HUES48 (cell line): ENCODE results near the gene STPG3.

Experiments used
- H3K27ac ChIP-seq: one replicate; pipeline ENCODE4 v1.7.0; 2013; ENCODE audit warnings: low read depth, low read length, inconsistent platforms
- H3K27me3 ChIP-seq: 2 replicates; pipeline ENCODE4 v1.6.1; 2013; ENCODE audit warnings: mild to moderate bottlenecking, low read length; ENCODE audit not compliant: control insufficient read depth, insufficient read depth
- H3K36me3 ChIP-seq: 2 replicates; pipeline ENCODE4 v1.6.1; 2013; ENCODE audit warnings: low read length; ENCODE audit not compliant: control insufficient read depth, insufficient read depth
- H3K4me1 ChIP-seq: 2 replicates; pipeline ENCODE4 v1.6.1; 2013; ENCODE audit warnings: mild to moderate bottlenecking, low read length; ENCODE audit not compliant: control insufficient read depth, insufficient read depth
- H3K4me3 ChIP-seq: 2 replicates; pipeline ENCODE4 v1.5.1; 2013; ENCODE audit warnings: mild to moderate bottlenecking, low read depth, low read length
- H3K9ac ChIP-seq: 2 replicates; pipeline ENCODE4 v1.6.1; 2013; ENCODE audit warnings: mild to moderate bottlenecking, low read depth, low read length, moderate library complexity
- H3K9me3 ChIP-seq: 2 replicates; pipeline ENCODE4 v1.6.1; 2013; ENCODE audit warnings: low read length; ENCODE audit not compliant: control insufficient read depth, insufficient read depth

STPG3 gene

GRCh38 chr9:137216188-137216965 is 34.7 kb upstream of the STPG3 start:
- Histone ChIP-seq H3K27ac (no peak overlapping the region), H3K9ac (no peak overlapping the region), H3K27me3 (no peaks in the 10 kb centered on the region), H3K4me3 (no peak overlapping the region), H3K9me3 (no peaks in the 10 kb centered on the region), H3K36me3 (peaks cover 34% of the 10 kb centered on the region), H3K4me1 (no peaks in the 10 kb centered on the region)

GRCh38 chr9:137217276-137218211 is 33.5 kb upstream of the STPG3 start:
- peaks cover 34% of the 10 kb centered on the region for H3K36me3 ChIP-seq
- no peak overlapping the region for H3K4me3 ChIP-seq
- peaks cover under 1% of the 10 kb centered on the region; the same call in 1 of the 2 replicates for H3K27me3 ChIP-seq
- H3K27ac ChIP-seq, result no peak overlapping the region
- no peaks in the 10 kb centered on the region for H3K9me3 ChIP-seq
- H3K4me1 ChIP-seq, result no peaks in the 10 kb centered on the region
- no peak overlapping the region for H3K9ac ChIP-seq

GRCh38 chr9:137218212-137218753 is 32.8 kb upstream of the STPG3 start:
- Histone ChIP-seq H3K4me1 (no peaks in the 10 kb centered on the region), H3K36me3 (peaks cover 32% of the 10 kb centered on the region), H3K9ac (no peak overlapping the region), H3K9me3 (no peaks in the 10 kb centered on the region), H3K27me3 (peaks cover 5% of the 10 kb centered on the region), H3K27ac (peak overlapping the region; percentile 35), H3K4me3 (no peak overlapping the region)

- no peaks in the 10 kb centered on the region for H3K9me3 ChIP-seq
- no peak overlapping the region for H3K4me3 ChIP-seq
- peaks cover 5% of the 10 kb centered on the region for H3K27me3 ChIP-seq
- H3K27ac ChIP-seq, result peak overlapping the region; percentile 35
- H3K9ac ChIP-seq, result no peak overlapping the region
- no peaks in the 10 kb centered on the region for H3K4me1 ChIP-seq
- peaks cover 26% of the 10 kb centered on the region for H3K36me3 ChIP-seq
Observed at GRCh38 chr9:137218754-137219271, 32.3 kb upstream of the STPG3 start.

- H3K36me3 ChIP-seq, result peaks cover 18% of the 10 kb centered on the region
- peaks cover 5% of the 10 kb centered on the region for H3K27me3 ChIP-seq
- H3K9ac ChIP-seq, result no peak overlapping the region
- H3K9me3 ChIP-seq, result no peaks in the 10 kb centered on the region
- peaks cover 3% of the 10 kb centered on the region; the same call in 1 of the 2 replicates for H3K4me1 ChIP-seq
- no peak overlapping the region for H3K4me3 ChIP-seq
- H3K27ac ChIP-seq, result no peak overlapping the region
Observed at GRCh38 chr9:137219757-137220316, 31.2 kb upstream of the STPG3 start.

GRCh38 chr9:137220317-137221094 is 30.6 kb upstream of the STPG3 start:
- H3K4me1 ChIP-seq, result peaks cover 3% of the 10 kb centered on the region; the same call in 1 of the 2 replicates
- peaks cover 12% of the 10 kb centered on the region for H3K36me3 ChIP-seq
- no peaks in the 10 kb centered on the region for H3K9me3 ChIP-seq
- no peak overlapping the region for H3K9ac ChIP-seq
- H3K27ac ChIP-seq, result no peak overlapping the region
- peaks cover 5% of the 10 kb centered on the region for H3K27me3 ChIP-seq
- H3K4me3 ChIP-seq, result no peak overlapping the region

GRCh38 chr9:137221095-137221505 is 30.0 kb upstream of the STPG3 start:
- peaks cover 5% of the 10 kb centered on the region for H3K27me3 ChIP-seq
- H3K9ac ChIP-seq, result no peak overlapping the region
- no peak overlapping the region for H3K27ac ChIP-seq
- H3K9me3 ChIP-seq, result no peaks in the 10 kb centered on the region
- peaks cover 3% of the 10 kb centered on the region; the same call in 1 of the 2 replicates for H3K4me1 ChIP-seq
- peaks cover 6% of the 10 kb centered on the region for H3K36me3 ChIP-seq
- H3K4me3 ChIP-seq, result no peak overlapping the region; the same call in 1 of the 2 replicates

GRCh38 chr9:137221506-137222111 is 29.5 kb upstream of the STPG3 start:
- peaks cover 5% of the 10 kb centered on the region for H3K27me3 ChIP-seq
- no peaks in the 10 kb centered on the region for H3K9me3 ChIP-seq
- H3K36me3 ChIP-seq, result peaks cover 1% of the 10 kb centered on the region; the same call in 1 of the 2 replicates
- peak overlapping the region; percentile 55 for H3K4me3 ChIP-seq
- H3K4me1 ChIP-seq, result peaks cover 3% of the 10 kb centered on the region; the same call in 1 of the 2 replicates
- no peak overlapping the region; the same call in 1 of the 2 replicates for H3K9ac ChIP-seq
- H3K27ac ChIP-seq, result no peak overlapping the region

GRCh38 chr9:137222190-137223077 is 28.7 kb upstream of the STPG3 start, which contains the start of gene RNF208:
Gene RNF208, minus strand, starts transcription at chr9:137222240. Its CDS starts 1,028 bp downstream, at chr9:137221212.
- H3K4me1 ChIP-seq, result peaks cover 3% of the 10 kb centered on the region; the same call in 1 of the 2 replicates
- peaks cover 5% of the 10 kb centered on the region for H3K27me3 ChIP-seq
- H3K9me3 ChIP-seq, result no peaks in the 10 kb centered on the region
- no peak within 1 kb of the TSS for H3K27ac ChIP-seq
- peak within 1 kb of the TSS; percentile 94 for H3K4me3 ChIP-seq
- H3K9ac ChIP-seq, result no peak within 1 kb of the TSS; the same call in 1 of the 2 replicates
- H3K36me3 ChIP-seq, result no peaks in the 10 kb centered on the region; the same call in 1 of the 2 replicates
